ENCODE data around the gene CMA1.

The CMA1 gene

GRCh38 chr14:24465805-24466204 lies 42.3 kb downstream of the CMA1 start:
- H3K27ac Mint-ChIP-seq, result no peak overlapping the region
- H3K9me3 Mint-ChIP-seq, result peaks cover 10% of the 10 kb centered on the region
- H3K36me3 Mint-ChIP-seq (ENCODE audit: low read depth), result peaks cover 18% of the 10 kb centered on the region
- H3K4me1 Mint-ChIP-seq, result no peaks in the 10 kb centered on the region
- H3K4me3 Mint-ChIP-seq, result no peak overlapping the region
- H3K27me3 Mint-ChIP-seq (ENCODE audit: low read depth, poor library complexity), result peaks cover 2% of the 10 kb centered on the region
- TF ChIP-seq, protein P1, sequence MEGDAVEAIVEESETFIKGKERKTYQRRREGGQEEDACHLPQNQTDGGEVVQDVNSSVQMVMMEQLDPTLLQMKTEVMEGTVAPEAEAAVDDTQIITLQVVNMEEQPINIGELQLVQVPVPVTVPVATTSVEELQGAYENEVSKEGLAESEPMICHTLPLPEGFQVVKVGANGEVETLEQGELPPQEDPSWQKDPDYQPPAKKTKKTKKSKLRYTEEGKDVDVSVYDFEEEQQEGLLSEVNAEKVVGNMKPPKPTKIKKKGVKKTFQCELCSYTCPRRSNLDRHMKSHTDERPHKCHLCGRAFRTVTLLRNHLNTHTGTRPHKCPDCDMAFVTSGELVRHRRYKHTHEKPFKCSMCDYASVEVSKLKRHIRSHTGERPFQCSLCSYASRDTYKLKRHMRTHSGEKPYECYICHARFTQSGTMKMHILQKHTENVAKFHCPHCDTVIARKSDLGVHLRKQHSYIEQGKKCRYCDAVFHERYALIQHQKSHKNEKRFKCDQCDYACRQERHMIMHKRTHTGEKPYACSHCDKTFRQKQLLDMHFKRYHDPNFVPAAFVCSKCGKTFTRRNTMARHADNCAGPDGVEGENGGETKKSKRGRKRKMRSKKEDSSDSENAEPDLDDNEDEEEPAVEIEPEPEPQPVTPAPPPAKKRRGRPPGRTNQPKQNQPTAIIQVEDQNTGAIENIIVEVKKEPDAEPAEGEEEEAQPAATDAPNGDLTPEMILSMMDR (IDR thresholded peaks at IDR 0.05), result no peak
- DNase-seq, result no peak

DNA sequence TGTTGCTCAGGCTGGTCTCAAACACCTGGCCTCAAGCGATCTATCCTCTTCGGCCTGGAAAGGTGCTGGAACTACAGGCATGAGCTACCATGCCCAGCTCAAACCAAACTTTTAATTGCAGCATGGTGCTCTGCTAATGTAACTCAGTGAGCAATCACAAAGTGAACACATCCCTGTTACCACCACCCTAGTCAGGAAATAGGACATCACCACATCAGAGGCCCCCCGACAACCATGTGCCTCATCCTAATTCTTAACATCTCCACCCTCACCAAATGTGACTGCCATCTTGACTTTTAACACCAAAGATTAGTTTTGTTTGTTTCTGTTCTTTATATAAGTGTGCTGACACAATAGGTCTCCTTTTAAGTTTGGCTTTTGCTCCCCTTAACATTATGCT lies 42.7 kb downstream of the CMA1 start:
- Mint-ChIP-seq H3K4me3 (no peak overlapping the region), H3K4me1 (no peaks in the 10 kb centered on the region), H3K9me3 (peaks cover 5% of the 10 kb centered on the region), H3K27ac (no peak overlapping the region), H3K27me3 (ENCODE audit: low read depth, poor library complexity) (peaks cover 2% of the 10 kb centered on the region), H3K36me3 (ENCODE audit: low read depth) (peaks cover 18% of the 10 kb centered on the region)
- TF ChIP-seq, protein P1 (IDR thresholded peaks at IDR 0.05), result no peak
- DNase-seq, result no peak

GRCh38 chr14:24463884-24464785 lies 43.9 kb downstream of the CMA1 start:
- Mint-ChIP-seq H3K27ac (no peak overlapping the region), H3K9me3 (no peaks in the 10 kb centered on the region), H3K27me3 (ENCODE audit: low read depth, poor library complexity) (peaks cover 2% of the 10 kb centered on the region), H3K36me3 (ENCODE audit: low read depth) (peaks cover 22% of the 10 kb centered on the region), H3K4me1 (no peaks in the 10 kb centered on the region), H3K4me3 (no peak overlapping the region)
- no peak for DNase-seq
- TF ChIP-seq, protein P1 (IDR thresholded peaks at IDR 0.05), result no peak

DNA sequence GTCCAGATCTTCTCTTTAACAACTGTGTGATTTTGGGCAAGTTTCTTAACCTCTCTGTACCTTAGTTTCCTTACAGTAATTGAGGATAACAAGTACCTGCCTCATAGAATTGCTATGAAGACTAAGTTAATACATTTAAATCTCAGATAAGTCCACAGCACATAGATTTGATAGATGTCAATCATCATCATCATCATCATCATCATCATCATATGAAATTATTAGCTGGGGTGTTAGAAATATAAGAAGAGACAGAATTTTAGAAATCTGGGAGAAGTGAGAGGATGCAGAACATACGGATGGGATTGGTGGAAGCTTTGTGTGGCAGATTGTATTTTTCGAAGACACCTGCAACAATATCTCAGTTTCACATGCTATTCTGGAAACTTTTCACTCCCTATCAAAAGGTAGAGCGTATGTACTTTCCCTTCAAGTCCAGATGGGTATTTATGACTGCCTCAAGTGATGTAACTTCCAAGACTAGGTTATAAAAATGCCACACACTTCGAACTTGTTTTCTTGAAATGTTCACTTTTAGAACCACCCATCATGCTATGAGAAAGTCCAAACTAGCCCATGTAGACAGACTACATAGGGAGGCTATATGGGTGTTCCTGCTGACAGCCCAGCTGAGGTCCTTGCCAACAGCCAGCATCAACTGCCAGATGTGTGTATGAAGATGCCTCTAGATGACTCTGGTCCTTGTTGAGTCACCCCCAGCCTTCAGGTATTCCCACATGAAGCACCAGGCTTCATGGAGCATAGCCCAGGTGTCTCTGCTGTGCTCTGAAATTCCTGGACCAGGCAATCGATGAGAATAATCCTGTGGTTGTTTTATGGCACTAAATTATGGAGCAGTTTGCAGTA lies 44.8 kb downstream of the CMA1 start:
- Mint-ChIP-seq H3K36me3 (ENCODE audit: low read depth) (peaks cover 23% of the 10 kb centered on the region), H3K4me1 (no peaks in the 10 kb centered on the region), H3K9me3 (no peaks in the 10 kb centered on the region), H3K27ac (no peak overlapping the region), H3K27me3 (ENCODE audit: low read depth, poor library complexity) (peaks cover 5% of the 10 kb centered on the region), H3K4me3 (no peak overlapping the region)
- TF ChIP-seq, protein P1 (IDR thresholded peaks at IDR 0.05), result no peak
- no peak for DNase-seq

DNA sequence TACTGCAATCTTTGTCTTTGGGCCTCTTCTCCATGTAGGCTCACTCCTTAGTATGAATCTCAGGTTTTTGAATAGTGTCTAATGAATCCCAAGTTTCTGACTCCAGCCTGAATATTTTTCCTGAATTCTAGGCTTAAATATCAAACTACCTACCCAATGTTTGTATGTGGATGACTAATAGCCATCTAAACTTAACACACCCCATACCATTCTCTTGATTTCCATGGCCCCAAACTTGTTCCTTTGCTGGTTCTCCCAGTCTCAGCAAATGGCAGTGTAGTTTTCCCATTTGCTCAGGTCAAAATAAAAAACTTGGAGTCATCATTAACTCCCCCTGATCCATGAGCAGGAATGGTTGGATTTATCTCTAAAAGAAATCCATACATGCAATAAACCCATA lies 46.7 kb downstream of the CMA1 start:
- H3K27ac Mint-ChIP-seq, result no peak overlapping the region

More for the DNA sequence above, 46.7 kb downstream of the CMA1 start:
- TF ChIP-seq, protein P1 (IDR thresholded peaks at IDR 0.05), result no peak
- peaks cover 5% of the 10 kb centered on the region for H3K27me3 Mint-ChIP-seq (ENCODE audit: low read depth, poor library complexity)
- H3K4me3 Mint-ChIP-seq, result no peak overlapping the region
- peaks cover 3% of the 10 kb centered on the region for H3K9me3 Mint-ChIP-seq
- peaks cover 42% of the 10 kb centered on the region for H3K36me3 Mint-ChIP-seq (ENCODE audit: low read depth)
- DNase-seq, result no peak
- no peaks in the 10 kb centered on the region for H3K4me1 Mint-ChIP-seq
